ENCODE results near the gene EHD1.

DNA sequence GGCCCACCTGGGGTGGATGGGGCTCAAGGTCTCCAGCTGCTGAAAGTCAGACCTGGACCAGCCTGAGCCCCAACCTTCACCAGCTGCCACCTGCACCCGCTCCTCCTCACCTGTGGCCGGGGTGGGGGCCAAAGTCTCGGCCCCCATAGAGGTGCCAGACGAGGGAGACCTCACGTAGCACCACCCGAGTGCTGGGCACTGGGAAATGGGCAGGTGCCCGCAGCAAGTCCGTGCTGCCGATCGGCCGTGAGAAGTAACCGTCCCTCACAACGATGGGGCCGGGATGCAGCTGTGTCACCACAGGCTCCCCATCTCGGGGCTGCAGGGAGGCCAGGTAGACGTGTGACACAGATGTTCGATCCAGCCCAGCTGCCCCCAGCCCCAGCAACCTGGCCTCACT lies 22.4 kb upstream of the EHD1 start:
- TF ChIP-seq, protein P1, sequence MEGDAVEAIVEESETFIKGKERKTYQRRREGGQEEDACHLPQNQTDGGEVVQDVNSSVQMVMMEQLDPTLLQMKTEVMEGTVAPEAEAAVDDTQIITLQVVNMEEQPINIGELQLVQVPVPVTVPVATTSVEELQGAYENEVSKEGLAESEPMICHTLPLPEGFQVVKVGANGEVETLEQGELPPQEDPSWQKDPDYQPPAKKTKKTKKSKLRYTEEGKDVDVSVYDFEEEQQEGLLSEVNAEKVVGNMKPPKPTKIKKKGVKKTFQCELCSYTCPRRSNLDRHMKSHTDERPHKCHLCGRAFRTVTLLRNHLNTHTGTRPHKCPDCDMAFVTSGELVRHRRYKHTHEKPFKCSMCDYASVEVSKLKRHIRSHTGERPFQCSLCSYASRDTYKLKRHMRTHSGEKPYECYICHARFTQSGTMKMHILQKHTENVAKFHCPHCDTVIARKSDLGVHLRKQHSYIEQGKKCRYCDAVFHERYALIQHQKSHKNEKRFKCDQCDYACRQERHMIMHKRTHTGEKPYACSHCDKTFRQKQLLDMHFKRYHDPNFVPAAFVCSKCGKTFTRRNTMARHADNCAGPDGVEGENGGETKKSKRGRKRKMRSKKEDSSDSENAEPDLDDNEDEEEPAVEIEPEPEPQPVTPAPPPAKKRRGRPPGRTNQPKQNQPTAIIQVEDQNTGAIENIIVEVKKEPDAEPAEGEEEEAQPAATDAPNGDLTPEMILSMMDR (conservative IDR thresholded peaks at IDR 0.05 in 1 of 2, IDR thresholded peaks at IDR 0.05 in 1 of 2; ENCODE audit: extremely low read depth in 1 of 2, insufficient read depth in 1 of 2, low read depth in 1 of 2, low read length in 2 of 2): no peak
- TF ChIP-seq EZH2 (IDR thresholded peaks at IDR 0.05; ENCODE audit: borderline replicate concordance, low read length): no peak
